ENCODE results near the gene ADAP1.
A peak's percentile ranks its signal among the peaks of the same experiment; 100 is the strongest.
"Not testable (repeated sequence)": the region's sequence is repeated elsewhere in the genome, so short reads cannot be mapped to it uniquely, and the experiment has no call there.

ADAP1 gene, protein sequence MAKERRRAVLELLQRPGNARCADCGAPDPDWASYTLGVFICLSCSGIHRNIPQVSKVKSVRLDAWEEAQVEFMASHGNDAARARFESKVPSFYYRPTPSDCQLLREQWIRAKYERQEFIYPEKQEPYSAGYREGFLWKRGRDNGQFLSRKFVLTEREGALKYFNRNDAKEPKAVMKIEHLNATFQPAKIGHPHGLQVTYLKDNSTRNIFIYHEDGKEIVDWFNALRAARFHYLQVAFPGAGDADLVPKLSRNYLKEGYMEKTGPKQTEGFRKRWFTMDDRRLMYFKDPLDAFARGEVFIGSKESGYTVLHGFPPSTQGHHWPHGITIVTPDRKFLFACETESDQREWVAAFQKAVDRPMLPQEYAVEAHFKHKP

GRCh38 chr7:954330-955238, at the start of gene ADAP1:
Gene ADAP1 (minus strand): TSS chr7:954680. CDS start chr7:954477, 203 bp downstream.
- no peak for DNase-seq (ENCODE audit: low read depth)

DNA sequence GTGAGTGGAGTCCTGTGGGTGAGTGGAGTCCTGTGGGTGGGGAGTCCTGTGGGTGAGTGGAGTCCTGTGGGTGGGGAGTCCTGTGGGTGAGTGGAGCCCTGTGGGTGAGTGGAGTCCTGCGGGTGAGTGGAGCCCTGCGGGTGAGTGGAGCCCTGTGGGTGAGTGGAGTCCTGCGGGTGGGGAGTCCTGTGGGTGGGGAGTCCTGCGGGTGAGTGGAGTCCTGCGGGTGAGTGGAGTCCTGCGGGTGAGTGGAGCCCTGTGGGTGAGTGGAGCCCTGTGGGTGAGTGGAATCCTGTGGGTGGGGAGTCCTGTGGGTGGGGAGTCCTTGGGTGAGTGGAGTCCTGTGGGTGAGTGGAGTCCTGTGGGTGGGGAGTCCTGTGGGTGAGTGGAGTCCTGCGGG, 48.0 kb upstream of the ADAP1 start:
- not testable (repeated sequence) for DNase-seq (ENCODE audit: low read depth)

GRCh38 chr7:1002026-1002425, 47.5 kb upstream of the ADAP1 start:
- DNase-seq (ENCODE audit: low read depth), result not testable (repeated sequence)

DNA sequence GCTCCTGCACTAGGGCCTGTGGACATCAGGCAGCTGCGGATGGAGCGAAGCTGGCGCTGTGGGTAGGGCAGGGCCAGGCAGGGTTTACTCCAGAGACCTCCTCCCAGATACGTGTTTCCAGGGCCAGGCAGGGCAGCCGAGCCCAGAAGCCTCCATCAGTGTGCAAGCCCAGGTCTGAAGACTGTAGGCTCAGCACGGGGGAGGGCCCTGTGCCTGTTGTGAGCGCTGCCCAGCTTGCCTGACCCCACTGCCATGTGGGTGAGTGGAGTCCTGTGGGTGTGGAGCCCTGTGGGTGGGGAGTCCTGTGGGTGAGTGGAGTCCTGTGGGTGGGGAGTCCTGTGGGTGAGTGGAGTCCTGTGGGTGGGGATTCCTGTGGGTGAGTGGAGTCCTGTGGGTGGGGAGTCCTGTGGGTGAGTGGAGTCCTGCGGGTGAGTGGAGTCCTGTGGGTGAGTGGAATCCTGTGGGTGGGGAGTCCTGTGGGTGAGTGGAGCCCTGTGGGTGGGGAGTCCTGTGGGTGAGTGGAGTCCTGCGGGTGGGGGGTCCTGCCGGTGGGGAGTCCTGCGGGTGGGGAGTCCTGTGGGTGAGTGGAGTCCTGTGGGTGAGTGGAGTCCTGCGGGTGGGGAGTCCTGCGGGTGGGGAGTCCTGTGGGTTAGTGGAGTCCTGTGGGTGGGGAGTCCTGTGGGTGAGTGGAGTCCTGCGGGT, 46.7 kb upstream of the ADAP1 start:
- not testable (repeated sequence) for DNase-seq (ENCODE audit: low read depth)

DNA sequence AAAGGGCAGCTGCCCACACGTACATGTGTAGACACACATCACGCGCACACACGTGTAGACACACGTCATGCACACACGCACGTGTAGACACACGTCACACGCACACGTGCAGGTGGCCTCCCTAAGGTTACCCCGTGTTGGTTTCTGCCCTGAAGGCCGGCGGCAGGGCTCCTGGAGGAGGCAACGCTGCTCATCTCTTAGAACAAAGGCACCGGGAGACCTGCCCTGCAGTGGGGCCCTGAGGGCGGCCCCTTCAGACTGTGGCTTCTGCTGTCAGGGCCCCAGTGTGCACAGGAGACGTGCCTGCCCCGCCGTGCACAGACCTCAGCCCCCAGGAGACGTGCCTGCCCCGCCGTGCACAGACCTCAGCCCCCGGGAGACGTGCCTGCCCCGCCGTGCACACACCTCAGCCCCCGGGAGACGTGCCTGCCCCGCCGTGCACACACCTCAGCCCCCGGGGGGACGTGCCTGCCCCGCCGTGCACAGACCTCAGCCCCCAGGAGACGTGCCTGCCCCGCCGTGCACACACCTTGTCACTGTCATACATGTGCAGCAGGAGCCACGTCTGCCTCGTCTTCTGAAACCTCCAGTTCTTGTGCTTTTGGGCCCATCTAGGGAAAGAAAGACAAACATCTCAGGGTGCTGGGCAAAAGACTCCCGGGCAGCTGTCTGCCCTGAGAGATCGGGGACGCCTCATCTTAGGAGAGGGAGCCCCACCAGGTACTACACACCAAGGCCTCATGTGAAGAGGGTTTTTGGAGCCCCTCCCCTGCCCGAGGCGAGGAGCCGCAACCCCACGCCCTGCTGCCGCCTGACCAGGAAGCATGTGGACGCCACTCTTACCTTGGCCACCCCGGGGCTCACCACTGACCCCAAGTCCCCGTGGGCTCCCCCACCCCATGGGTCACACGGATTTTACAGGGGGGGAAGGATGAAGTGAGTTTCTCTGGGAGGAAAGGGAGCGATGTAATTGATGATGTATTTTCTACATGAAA, 45.8 kb upstream of the ADAP1 start:
- DNase-seq (ENCODE audit: low read depth), result no peak

GRCh38 chr7:999149-999879, 44.8 kb upstream of the ADAP1 start:
- DNase-seq (ENCODE audit: low read depth), result no peak

DNA sequence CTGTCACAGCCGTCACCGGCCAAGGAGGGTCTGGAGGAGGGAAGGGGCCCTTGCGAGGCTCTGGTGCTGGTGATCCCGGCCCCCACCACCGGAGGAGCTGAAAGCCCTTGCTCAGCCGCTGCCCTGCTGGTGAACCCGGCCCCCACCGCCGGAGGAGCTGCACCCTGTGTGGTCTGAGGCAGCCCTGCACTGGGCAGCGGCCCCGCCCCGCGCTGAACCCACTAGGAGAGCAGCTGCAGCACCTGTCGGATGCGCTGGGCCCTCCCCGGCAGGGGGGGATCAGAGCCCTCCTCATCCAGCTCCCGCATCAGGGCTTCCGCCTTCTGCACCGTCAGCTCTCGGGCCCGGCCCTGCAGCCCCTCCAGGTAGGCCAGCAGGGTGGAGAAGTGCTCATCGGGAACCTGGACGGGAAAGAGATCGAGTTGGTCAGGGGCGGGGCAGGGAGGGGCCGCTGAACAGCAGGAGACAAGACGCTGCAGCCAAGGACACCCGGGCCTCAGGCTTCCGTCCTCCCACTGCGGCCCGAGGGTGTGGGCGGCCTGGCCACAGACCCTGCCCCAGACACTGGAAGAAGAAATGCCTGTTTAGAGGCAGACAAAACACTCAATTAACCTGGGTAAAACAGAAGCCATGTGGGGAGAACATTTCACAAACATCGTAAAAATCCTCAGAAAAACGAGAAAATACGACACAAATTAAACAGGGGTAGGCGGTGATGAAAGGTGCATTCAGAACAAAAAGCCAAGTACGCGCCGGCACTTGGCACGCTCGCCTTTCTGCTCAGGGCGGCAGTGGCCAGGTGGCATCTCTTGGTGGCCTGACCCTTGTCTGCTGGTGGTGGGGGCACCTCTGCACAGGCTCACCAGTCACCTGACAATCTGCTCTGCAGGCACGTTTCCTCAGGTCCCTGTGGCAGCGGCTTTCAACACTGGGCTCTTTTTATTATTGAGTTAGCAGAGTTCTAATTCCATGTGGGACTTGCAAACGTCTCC, 43.2 kb upstream of the ADAP1 start:
- no peak for DNase-seq (ENCODE audit: low read depth)

DNA sequence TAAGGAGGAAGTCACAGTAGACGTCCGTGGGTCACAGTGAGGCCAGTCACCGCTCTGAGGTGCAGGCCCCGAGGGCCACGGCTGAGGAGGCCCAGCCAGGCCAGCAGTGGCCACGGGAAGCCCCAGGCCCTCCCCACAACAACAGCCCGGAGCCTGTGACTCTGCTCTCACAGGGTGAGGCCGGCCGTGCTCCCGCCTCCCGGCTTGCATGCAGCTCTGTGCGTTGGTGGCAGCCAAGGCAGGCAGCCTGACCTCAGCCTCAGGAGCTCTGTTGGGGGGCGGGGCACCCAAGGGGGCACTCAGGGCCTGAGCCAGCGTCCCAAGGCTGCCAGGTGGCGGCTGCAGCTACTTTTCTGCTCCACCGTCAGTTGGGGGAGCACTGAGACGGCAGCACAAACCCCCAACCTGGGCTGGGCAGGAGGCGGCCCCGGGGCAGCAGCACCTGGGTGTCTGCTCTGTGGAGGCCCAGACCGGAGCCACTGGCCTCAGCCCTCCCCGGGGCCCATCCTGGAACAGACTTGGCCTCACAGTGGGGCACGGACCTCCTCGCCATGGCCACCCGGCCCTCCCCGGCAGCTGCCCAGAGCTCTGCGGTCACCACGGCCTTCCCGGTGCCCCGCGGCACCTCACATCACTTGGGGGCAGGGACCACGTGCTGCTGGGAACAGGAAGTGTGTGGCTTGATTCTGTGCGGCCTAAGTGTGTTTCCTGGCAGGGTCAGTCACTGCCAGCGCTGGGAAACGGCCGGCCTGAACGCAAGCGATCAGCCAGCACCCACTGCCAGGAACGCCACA, 41.8 kb upstream of the ADAP1 start:
- no peak for DNase-seq (ENCODE audit: low read depth)

GRCh38 chr7:995571-995970, 41.1 kb upstream of the ADAP1 start:
- no peak for DNase-seq (ENCODE audit: low read depth)

- no peak for DNase-seq (ENCODE audit: low read depth)
Observed at GRCh38 chr7:994592-995308, 40.3 kb upstream of the ADAP1 start.

- DNase-seq (ENCODE audit: low read depth), result peak; percentile 56
Observed at GRCh38 chr7:992709-993607, 38.5 kb upstream of the ADAP1 start.

- no peak for DNase-seq (ENCODE audit: low read depth)
Observed at GRCh38 chr7:991729-992656, 37.5 kb upstream of the ADAP1 start.

GRCh38 chr7:990933-991728, 36.7 kb upstream of the ADAP1 start:
- no peak for DNase-seq (ENCODE audit: low read depth)

DNA sequence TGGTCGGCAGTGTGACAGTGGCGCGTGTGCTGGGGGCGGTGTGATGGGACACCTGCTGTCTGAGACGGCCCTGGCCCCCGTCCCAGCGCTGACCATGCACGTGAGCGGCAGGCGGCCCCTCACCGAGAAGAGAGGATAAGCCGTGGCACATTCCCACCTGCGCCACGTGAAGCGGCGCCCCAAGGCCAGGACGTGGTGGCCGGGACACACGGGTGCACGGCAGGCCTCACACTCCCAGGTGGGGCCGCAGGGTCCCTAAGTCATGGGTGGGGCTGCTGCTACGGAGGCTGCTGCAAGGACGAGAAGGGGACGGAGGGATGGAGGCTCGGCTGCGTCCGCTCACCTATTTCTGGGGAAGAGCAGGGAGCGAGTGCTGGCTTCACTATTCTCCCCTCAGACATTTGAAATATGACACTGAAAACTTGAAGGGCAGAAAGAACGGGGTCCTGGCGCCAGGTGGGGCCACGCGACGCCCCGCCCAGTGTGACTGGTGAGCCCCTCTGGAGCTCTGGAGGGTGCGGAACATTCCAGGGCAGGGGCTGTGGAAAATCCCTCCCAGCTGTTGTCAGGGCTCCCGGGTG, 36.0 kb upstream of the ADAP1 start:
- no peak for DNase-seq (ENCODE audit: low read depth)
